Measurements from ENCODE around the gene ALX4.

DNA sequence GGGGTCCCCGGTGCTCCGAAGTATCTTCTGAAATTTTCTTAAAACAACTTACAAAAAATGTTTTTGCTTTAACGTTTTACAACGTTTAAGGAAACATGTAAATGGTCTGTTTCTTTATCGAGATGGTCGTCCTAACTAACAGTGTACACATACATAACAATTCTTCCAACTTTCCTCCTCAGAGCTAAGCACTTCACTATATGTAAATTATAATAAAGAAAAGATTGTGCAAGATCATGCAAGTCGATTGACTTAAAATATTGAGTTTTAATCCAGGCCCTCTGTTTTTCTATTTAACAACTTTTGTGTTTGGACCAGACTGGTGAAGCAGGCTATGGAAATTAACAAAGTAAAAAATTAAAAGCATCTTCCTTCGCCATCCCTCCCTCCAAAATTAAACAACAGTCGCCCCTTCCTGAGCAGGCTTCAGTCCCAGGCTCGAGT is 4.9 kb downstream of the ALX4 start:
- TF ChIP-seq, protein P1, sequence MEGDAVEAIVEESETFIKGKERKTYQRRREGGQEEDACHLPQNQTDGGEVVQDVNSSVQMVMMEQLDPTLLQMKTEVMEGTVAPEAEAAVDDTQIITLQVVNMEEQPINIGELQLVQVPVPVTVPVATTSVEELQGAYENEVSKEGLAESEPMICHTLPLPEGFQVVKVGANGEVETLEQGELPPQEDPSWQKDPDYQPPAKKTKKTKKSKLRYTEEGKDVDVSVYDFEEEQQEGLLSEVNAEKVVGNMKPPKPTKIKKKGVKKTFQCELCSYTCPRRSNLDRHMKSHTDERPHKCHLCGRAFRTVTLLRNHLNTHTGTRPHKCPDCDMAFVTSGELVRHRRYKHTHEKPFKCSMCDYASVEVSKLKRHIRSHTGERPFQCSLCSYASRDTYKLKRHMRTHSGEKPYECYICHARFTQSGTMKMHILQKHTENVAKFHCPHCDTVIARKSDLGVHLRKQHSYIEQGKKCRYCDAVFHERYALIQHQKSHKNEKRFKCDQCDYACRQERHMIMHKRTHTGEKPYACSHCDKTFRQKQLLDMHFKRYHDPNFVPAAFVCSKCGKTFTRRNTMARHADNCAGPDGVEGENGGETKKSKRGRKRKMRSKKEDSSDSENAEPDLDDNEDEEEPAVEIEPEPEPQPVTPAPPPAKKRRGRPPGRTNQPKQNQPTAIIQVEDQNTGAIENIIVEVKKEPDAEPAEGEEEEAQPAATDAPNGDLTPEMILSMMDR (IDR thresholded peaks at IDR 0.05; ENCODE audit: low read length) = no peak
- TF ChIP-seq EZH2 (optimal IDR thresholded peaks at IDR 0.05; ENCODE audit: low read depth, low read length) (no peak), EZH2phosphoT487 (IDR thresholded peaks at IDR 0.05; ENCODE audit: low read length) (no peak)

Data from MM.1S (cell line).